SU-DHL-6 (cell line): ENCODE measurements around the gene ADARB2.

Experiments
- H2AFZ ChIP-seq: fragments of 200-600 bp; sonication (generic); 2 replicates; pipeline ENCODE4 v1.6.1; 2014; ENCODE audit warnings: low read depth, mild to moderate bottlenecking, moderate library complexity, mixed read lengths, antibody characterized with exemption, low read length; ENCODE audit not compliant: severe bottlenecking
- H3F3A ChIP-seq: fragments of 200-600 bp; shearing (Covaris generic); 2 replicates; pipeline ENCODE4 v1.6.0; 2016; ENCODE audit warnings: antibody characterized with exemption, mild to moderate bottlenecking; ENCODE audit not compliant: insufficient read depth
- H3K27ac ChIP-seq: fragments of 200-600 bp; sonication (generic); 2 replicates; pipeline ENCODE4 v1.5.1; 2016; ENCODE audit warnings: low read depth, mild to moderate bottlenecking, low read length, moderate library complexity, mixed read lengths
- H3K27me3 ChIP-seq: fragments of 200-600 bp; sonication (generic), shearing (Covaris generic); 2 replicates; pipeline ENCODE4 v1.6.0; 2014; ENCODE audit warnings: mild to moderate bottlenecking, low read length
- H3K36me3 ChIP-seq: fragments of 200-600 bp; sonication (generic); 2 replicates; pipeline ENCODE4 v1.6.1; 2014; ENCODE audit warnings: mild to moderate bottlenecking, low read length, mixed read lengths
- H3K4me2 ChIP-seq: fragments of 300-600, 200-600 bp; shearing (Covaris generic), sonication (generic); 2 replicates; pipeline ENCODE4 v1.6.0; 2014; ENCODE audit warnings: low read length, low read depth, mild to moderate bottlenecking; ENCODE audit not compliant: poor library complexity, severe bottlenecking
- H3K4me3 ChIP-seq: fragments of 200-600 bp; sonication (generic); 2 replicates; pipeline ENCODE4 v1.5.1; 2014; ENCODE audit warnings: antibody characterized with exemption, low read length, mild to moderate bottlenecking, mixed read lengths; ENCODE audit not compliant: insufficient read depth, poor library complexity, severe bottlenecking
- H3K79me2 ChIP-seq: fragments of 200-600 bp; sonication (generic); 2 replicates; pipeline ENCODE4 v1.6.1; 2014; ENCODE audit warnings: mild to moderate bottlenecking, low read length, moderate library complexity; ENCODE audit not compliant: insufficient read depth
- H3K9ac ChIP-seq: fragments of 200-600 bp; sonication (generic); 2 replicates; pipeline ENCODE4 v1.7.0; 2014; ENCODE audit warnings: mild to moderate bottlenecking, low read length
- H3K9me2 ChIP-seq: fragments of 200-600 bp; sonication (generic); replicated peaks from 2 replicates; pipeline ENCODE4 v1.6.1; 2014; ENCODE audit warnings: low read length; ENCODE audit not compliant: insufficient read depth
- H3K9me3 ChIP-seq: fragments of 200-600 bp; sonication (generic); 2 replicates; pipeline ENCODE4 v1.6.1; 2014; ENCODE audit warnings: low read length, mixed read lengths; ENCODE audit not compliant: insufficient read depth
- H4K20me1 ChIP-seq: fragments of 200-600 bp; sonication (generic); 2 replicates; pipeline ENCODE4 v1.6.1; 2014; ENCODE audit warnings: low read depth, mild to moderate bottlenecking, antibody characterized with exemption, low read length, moderate library complexity, mixed read lengths
- CTCF ChIP-seq: fragments of 200-600 bp; sonication (generic); IDR thresholded peaks from one replicate; pipeline ENCODE4 v1.5.1; 2017; ENCODE audit warnings: antibody characterized with exemption, mild to moderate bottlenecking, low read length, moderate library complexity; ENCODE audit not compliant: insufficient read depth, poor library complexity, severe bottlenecking
- EZH2phosphoT487 ChIP-seq: fragments of 200-600 bp; sonication (generic), shearing (Covaris generic); conservative IDR thresholded peaks from 2 replicates; pipeline ENCODE4 v1.6.1; 2018; ENCODE audit warnings: mild to moderate bottlenecking, antibody characterized with exemption, low read length, moderate library complexity, mixed read lengths

The ADARB2 gene

DNA sequence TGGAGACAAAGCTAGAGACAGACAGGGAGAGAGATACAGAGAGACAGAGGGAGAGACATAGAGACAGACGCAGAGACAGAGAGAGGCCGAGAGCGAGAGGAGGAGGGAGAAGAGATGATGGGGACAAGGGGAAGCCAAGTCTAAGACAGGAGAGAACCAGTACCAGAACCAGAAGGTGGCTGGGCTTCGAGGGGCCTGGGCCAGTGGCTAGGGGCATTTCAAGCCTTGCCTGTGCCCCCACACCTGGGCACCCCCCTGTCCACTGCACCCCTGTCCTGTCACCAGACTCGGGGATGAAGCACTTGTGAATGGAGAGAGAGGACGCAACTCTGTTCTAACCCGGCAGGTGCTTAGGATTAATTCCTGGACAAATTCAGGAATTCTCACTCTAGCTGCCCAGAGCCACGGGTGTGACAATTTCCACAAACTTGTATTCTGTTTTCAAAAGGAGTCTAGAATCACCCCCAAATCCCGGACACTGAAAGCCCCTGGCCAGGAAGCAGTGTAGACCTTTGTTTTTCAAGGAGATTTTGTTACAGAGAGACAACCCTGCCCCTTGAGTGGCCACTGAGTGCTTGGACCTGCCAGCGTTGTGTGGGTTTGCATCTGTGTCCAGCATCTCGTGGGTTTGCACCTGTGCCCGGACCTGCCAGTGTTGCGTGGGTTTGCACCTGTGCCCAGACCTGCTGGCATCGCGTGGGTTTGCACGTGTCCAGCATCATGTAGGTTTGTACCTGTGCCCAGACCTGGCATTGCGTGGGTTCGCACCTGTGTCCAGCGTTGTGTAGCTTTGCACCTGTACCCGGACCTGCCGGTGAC, 523.9 kb downstream of the ADARB2 start:
- H3K9ac ChIP-seq: no peak overlapping the region
- H4K20me1 ChIP-seq: no peaks in the 10 kb centered on the region
- no peaks in the 10 kb centered on the region for H3K9me2 ChIP-seq
- no peak overlapping the region for H2AFZ ChIP-seq
- no peaks in the 10 kb centered on the region for H3F3A ChIP-seq
- H3K9me3 ChIP-seq: no peaks in the 10 kb centered on the region
- no peak overlapping the region for H3K4me2 ChIP-seq
- no peak overlapping the region for H3K27ac ChIP-seq
- no peak overlapping the region for H3K4me3 ChIP-seq
- no peaks in the 10 kb centered on the region for H3K79me2 ChIP-seq
- H3K36me3 ChIP-seq: no peaks in the 10 kb centered on the region
- TF ChIP-seq EZH2phosphoT487 (no peak), CTCF (no peak)
- no peaks in the 10 kb centered on the region for H3K27me3 ChIP-seq

- H3K9ac ChIP-seq: no peak overlapping the region
- H3K27ac ChIP-seq: no peak overlapping the region
- H2AFZ ChIP-seq: no peak overlapping the region
- H3K4me3 ChIP-seq: no peak overlapping the region
- H3K9me2 ChIP-seq: no peaks in the 10 kb centered on the region
- no peaks in the 10 kb centered on the region for H3K79me2 ChIP-seq
- no peaks in the 10 kb centered on the region for H3F3A ChIP-seq
- no peak for TF ChIP-seq CTCF
- TF ChIP-seq EZH2phosphoT487: no peak
- no peak overlapping the region for H3K4me2 ChIP-seq
- H3K9me3 ChIP-seq: no peaks in the 10 kb centered on the region
- H3K36me3 ChIP-seq: no peaks in the 10 kb centered on the region
- no peaks in the 10 kb centered on the region for H4K20me1 ChIP-seq
- no peaks in the 10 kb centered on the region for H3K27me3 ChIP-seq
Observed at GRCh38 chr10:1212571-1213141, 524.7 kb downstream of the ADARB2 start.

- no peak for TF ChIP-seq CTCF
- no peak for TF ChIP-seq EZH2phosphoT487
- no peaks in the 10 kb centered on the region for H4K20me1 ChIP-seq
- no peaks in the 10 kb centered on the region for H3K9me3 ChIP-seq
- H3K79me2 ChIP-seq: no peaks in the 10 kb centered on the region
- H3K9me2 ChIP-seq: no peaks in the 10 kb centered on the region
- H3K36me3 ChIP-seq: no peaks in the 10 kb centered on the region
- no peak overlapping the region for H2AFZ ChIP-seq
- H3K9ac ChIP-seq: no peak overlapping the region
- no peaks in the 10 kb centered on the region for H3K27me3 ChIP-seq
- H3F3A ChIP-seq: no peaks in the 10 kb centered on the region
- H3K4me2 ChIP-seq: no peak overlapping the region
- H3K27ac ChIP-seq: no peak overlapping the region
- no peak overlapping the region for H3K4me3 ChIP-seq
Observed at GRCh38 chr10:1211844-1212570, 525.3 kb downstream of the ADARB2 start.
